ENCODE measurements around the gene C1QTNF5. TPM values are rescaled to one million over a fixed set of nuclear protein-coding genes. Genes with fewer than 3 reads are reported as not detected.

The C1QTNF5 gene
- total RNA-seq = 17.5 and 34.5 TPM in 2 replicates

GRCh38 chr11:119340335-119341221 is at the start of gene C1QTNF5:
Gene C1QTNF5 (minus strand): TSS chr11:119340883. CDS start chr11:119340397, 486 bp downstream.

GRCh38 chr11:119381181-119381988 is 40.7 kb upstream of the C1QTNF5 start, which contains the start of gene USP2:
Gene USP2 (minus strand): TSS chr11:119381690. CDS start chr11:119373480, 8,210 bp downstream.

GRCh38 chr11:119346605-119347004 is 5.9 kb upstream of the C1QTNF5 start, which contains the start of gene MFRP:
Gene MFRP (minus strand): TSS chr11:119346705. CDS start chr11:119346513, 192 bp downstream.

GRCh38 chr11:119334174-119334930 is 6.3 kb downstream of the C1QTNF5 start, which contains the start of gene RNF26:
Gene RNF26 (plus strand): TSS chr11:119334527. CDS start chr11:119335123, 596 bp downstream.

GRCh38 chr11:119316729-119317591 is 23.7 kb downstream of the C1QTNF5 start, which contains the start of gene MCAM:
Gene MCAM (minus strand): TSS chr11:119317130. CDS start chr11:119317101, 29 bp downstream.

Other genes with a start within 250 kb of the C1QTNF5 start
- gene DPAGT1, start 239.0 kb downstream of the C1QTNF5 start, total RNA-seq = 9.5 and 14.4 TPM in 2 replicates
- 1.7 and 1.8 TPM in 2 replicates for gene C2CD2L, start 233.5 kb downstream of the C1QTNF5 start, total RNA-seq
- gene HINFP, start 219.3 kb downstream of the C1QTNF5 start, total RNA-seq = 12.7 and 14.3 TPM in 2 replicates
- gene ABCG4, start 191.8 kb downstream of the C1QTNF5 start, total RNA-seq = 0.14 and 0.18 TPM in 2 replicates
- 14.4 and 17.7 TPM in 2 replicates for gene NLRX1, start 172.2 kb downstream of the C1QTNF5 start, total RNA-seq
- gene NHERF4, start 155.4 kb downstream of the C1QTNF5 start, total RNA-seq = 0.14 and 0.18 TPM in 2 replicates
- gene CBL, start 134.5 kb downstream of the C1QTNF5 start, total RNA-seq = 4.7 TPM in 2 replicates
- gene MCAM, start 23.8 kb downstream of the C1QTNF5 start, total RNA-seq = 11.2 and 15.5 TPM in 2 replicates
- gene RNF26, start 6.4 kb downstream of the C1QTNF5 start, total RNA-seq = 2.8 and 4.3 TPM in 2 replicates
- not detected in 2 replicates for gene MFRP, start 5.8 kb upstream of the C1QTNF5 start, total RNA-seq
- 0.09 and 0.14 TPM in 2 replicates for gene USP2, start 40.8 kb upstream of the C1QTNF5 start, total RNA-seq
- 154 and 200 TPM in 2 replicates for gene THY1, start 82.3 kb upstream of the C1QTNF5 start, total RNA-seq